ENCODE measurements around the gene PHETA1. TPM values are rescaled to one million over a fixed set of nuclear protein-coding genes. Genes with fewer than 3 reads are reported as not detected.

PHETA1 gene
- total RNA-seq, 2 donors from 2014 or later, result 7.8 to 8.8 TPM

DNA sequence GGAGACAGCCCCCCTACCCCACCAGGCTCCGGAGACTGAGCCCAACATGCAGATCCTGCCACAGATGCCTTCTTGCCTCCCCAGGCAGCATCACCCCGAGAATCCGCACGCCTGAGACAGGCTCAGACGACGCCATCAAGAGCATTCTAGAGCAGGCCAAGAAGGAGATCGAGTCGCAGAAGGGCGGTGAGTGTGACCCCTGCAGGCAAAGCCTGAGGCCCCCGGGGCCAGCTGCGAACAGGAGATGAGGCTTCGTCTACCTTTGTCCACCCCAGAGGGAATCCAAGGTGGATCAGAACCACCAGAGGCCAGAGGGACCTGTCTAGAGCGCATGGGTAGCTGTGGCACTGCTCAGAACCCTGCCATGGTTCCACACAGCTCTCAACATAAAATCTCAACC lies 56.9 kb downstream of the PHETA1 start:
- ATAC-seq (no peak), DNase-seq (no peak)
- intact Hi-C loops (cut with DNase I), result loop anchor here in 1 of 2 donors (5.0 kb wide), 3 partner anchors 290 to 420 kb away; no protein-coding TSS in a partner anchor

DNA sequence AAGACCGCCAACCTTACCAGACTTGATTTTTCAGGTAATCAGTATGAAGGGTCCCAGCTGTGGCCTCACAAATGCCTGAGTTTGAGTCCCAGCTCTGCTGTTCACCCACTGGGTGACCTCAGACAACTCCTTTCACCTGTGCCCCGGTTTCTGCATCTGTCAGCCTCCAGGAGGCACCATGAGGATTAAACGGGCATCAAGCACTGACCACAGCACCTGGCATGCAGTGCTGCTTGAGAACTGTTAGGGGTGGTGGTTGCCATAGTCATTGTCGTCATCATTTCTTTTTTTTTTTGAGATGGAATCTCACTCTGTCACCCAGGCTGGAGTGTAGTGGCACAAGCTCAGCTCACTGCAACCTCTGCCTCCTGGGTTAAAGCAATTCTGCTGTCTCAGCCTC lies 57.9 kb downstream of the PHETA1 start:
- ATAC-seq (no peak), DNase-seq (no peak)
- intact Hi-C loops (cut with DNase I), result loop anchor here in 1 of 2 donors (5.0 kb wide), 3 partner anchors 289 to 419 kb away; no protein-coding TSS in a partner anchor

Other genes starting within 250 kb of the PHETA1 start
- 10 to 100 TPM; 27.1 to 39.6 TPM for gene SH2B3, start 36.8 kb upstream of the PHETA1 start, total RNA-seq
- 10 to 100 TPM; 43.7 to 54.0 TPM for gene ATXN2, start 230.2 kb upstream of the PHETA1 start, total RNA-seq